HG02571 (cell line): ENCODE data around the gene DTX4.

Experiments
- ATAC-seq: cut with Tn5 transposase; IDR thresholded peaks from one replicate; pipeline ENCODE4 v1.9.1; 2021; ENCODE audit warnings: mild to moderate bottlenecking, moderate library complexity; ENCODE audit not compliant: unreplicated experiment

Gene DTX4

DNA sequence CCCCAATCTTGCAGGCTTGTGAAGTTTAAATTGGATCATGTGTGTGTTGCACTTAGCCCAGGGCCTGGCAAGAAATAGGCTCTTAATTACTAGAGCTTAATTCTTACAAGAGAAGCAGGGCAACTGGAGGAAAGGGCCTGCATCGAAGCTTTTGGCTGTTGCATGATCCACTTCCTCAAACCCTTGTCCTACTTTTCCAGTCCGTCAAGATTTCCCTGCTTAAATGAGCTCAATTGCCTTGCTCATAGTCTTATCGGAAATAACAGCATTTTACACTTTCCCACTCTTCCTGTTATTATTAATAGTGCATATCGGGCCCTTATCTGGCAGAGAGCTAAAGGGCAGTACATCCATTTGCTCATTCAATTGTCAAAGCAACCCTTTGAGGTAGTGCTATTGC is 18.1 kb downstream of the DTX4 start:
- no peak for ATAC-seq

DNA sequence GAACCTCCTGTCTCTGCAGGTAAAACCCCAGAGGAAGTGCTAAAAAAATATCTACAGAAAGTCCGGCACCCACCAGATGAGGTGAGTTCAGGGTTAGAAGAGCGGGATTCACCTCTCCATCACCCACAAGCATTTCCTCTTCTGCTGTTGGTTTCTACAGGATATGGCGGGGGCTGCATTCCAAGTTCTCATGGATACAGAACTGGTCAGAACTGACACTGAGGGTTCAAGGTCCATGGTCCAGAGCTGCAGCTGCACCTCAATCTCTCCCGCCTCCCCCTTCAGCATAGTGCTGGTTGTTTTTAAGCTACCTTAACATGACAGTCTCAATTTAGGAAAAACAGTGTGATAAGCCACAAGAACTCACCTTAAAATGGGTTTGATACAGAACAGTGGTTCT is 19.2 kb downstream of the DTX4 start:
- ATAC-seq = no peak

DNA sequence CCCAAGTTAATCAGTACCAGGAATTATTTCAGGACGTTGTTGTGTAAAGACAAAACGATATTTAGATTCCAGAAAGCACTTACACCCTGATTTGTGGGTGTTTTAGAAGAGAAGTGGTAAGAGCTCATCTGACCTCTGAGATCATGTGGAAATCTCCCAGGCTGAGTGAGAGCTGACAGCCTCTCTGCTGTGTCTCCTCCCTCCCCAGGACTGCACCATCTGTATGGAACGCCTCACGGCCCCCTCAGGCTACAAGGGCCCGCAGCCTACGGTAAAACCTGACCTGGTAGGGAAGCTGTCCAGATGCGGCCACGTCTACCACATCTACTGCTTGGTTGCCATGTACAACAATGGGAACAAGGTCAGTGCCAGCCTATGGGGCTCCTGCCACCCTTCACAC is 20.0 kb downstream of the DTX4 start:
- ATAC-seq = no peak

- no peak for ATAC-seq
Observed at GRCh38 chr11:59192446-59193020, 20.6 kb downstream of the DTX4 start.

DNA sequence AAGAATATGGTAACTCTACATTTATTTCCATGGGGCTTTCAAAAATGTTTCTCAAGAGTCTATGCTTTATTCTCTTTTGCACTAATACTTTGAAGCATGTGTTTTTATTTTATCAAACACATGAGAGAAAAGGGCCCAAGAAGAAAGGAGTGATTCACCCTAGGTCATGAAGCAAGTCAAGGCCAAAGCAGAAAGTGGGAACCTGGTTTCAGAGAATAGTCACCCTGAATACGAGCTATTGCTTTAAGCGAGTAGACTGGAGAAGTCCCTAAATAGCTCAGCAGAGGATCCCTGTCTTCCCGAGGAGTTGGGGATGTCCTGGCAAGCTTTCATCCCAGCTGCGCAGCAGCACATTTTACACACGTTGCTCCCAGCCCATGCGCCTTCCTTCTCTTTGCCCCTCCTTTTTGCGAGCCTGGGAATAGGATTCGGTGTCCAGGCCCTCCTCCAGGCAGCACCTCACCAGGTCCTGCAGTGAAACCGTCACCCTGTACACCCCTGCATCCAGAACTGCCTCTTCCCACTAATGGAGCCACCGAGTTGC is 21.7 kb downstream of the DTX4 start:
- ATAC-seq = no peak

- no peak for ATAC-seq
Observed at GRCh38 chr11:59195586-59195985, 23.7 kb downstream of the DTX4 start.

GRCh38 chr11:59196777-59197176 is 24.8 kb downstream of the DTX4 start:
- ATAC-seq = no peak

GRCh38 chr11:59197991-59198390 is 26.1 kb downstream of the DTX4 start:
- ATAC-seq = no peak

GRCh38 chr11:59198726-59199125 is 26.8 kb downstream of the DTX4 start:
- no peak for ATAC-seq

- ATAC-seq = peak; percentile 50
Observed at GRCh38 chr11:59199546-59200422, 27.9 kb downstream of the DTX4 start.

DNA sequence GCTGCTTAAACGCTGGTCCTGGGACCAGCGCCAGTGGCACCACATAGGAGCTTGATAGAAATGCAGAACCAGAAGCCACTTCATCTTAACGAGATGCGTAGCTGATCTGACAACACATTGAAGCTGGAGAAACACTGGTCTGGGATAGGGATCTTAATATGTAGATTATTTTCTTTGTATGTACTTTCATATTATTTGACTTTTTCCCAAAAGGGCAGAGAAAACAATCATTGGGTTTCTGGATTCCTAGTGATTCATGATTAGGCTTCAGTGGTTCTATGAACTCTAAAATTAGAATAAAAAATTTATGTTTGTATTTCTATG is 28.5 kb downstream of the DTX4 start:
- no peak for ATAC-seq

DNA sequence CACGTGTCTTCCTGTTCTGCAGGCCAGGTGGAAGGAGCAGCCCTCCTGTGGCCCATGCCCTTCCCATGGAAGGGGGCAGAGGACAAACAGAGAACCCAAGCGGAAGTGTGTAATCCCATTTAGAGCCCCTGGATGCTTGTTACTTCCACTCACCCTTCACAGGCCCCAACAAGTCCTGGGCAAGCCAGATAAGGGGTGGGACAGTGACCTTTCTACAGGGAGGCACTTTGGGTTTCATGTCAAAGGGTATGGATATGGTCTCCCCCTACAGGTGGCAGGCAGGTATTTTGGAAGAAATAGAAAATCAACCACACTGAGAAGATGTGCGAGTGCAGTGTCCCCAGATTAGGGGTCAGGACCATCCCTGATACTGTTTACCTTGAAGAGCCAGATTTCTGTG is 29.4 kb downstream of the DTX4 start:
- no peak for ATAC-seq

DNA sequence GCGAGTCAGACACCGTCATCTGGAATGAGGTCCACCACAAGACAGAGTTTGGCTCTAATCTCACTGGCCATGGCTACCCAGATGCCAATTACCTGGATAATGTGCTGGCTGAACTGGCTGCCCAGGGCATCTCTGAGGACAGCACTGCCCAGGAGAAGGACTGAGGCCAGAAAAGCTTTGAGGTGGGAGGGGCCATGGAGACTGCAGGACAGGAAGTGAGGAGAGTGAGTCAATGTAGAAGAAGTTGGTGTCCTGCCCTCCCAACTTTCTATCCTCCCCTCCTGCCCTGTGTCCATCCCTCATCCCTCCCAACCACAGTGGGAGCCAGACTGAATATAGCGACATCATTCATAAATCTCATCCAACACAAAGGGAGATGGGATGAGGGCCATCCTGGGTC is 32.8 kb downstream of the DTX4 start:
- ATAC-seq = no peak

- no peak for ATAC-seq
Observed at GRCh38 chr11:59205648-59206047, 33.7 kb downstream of the DTX4 start.

- no peak for ATAC-seq
Observed at GRCh38 chr11:59206635-59207034, 34.7 kb downstream of the DTX4 start.

DNA sequence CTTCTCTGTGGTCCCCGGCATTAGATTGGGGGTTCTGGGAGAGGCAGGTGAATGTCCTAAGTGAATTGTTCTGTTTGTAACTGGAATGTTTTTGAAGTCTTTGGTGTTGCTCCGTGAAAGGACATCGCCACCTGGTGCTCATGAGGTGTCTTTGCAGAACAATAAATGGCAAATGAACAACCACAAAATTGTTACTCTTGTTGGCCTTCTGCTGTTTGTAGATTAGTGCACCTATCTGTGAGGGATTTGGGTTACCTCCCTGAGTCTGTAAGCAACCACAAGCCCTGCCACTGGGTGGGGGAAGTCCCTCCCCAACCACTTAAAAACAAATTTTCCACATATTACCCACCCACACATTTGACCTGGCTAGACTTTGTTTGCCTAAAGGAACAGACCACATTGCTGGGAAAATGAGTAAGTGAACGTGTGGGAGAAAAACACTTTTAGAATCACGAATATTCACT is 36.1 kb downstream of the DTX4 start:
- ATAC-seq = peak; percentile 60

DNA sequence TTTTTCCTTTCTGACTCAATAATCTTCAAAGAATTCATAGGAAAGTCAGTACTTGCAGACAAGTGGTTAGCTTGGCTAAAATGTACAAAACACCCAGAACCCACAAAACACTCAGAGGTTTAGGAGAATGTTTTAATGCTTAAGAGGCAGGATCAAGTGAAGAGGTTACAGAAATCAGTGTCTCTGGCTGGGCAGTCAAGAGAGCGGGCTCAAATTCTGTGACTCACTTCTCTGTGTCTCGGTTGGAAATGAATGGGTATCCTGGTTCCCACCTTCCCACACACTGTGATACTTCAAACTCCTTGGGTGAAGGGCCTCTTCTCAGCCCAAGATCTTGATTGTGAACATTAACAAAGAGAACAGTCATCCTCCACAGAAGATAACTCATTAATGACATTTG is 37.0 kb downstream of the DTX4 start:
- no peak for ATAC-seq

- ATAC-seq = no peak
Observed at GRCh38 chr11:59212222-59212621, 40.3 kb downstream of the DTX4 start.

DNA sequence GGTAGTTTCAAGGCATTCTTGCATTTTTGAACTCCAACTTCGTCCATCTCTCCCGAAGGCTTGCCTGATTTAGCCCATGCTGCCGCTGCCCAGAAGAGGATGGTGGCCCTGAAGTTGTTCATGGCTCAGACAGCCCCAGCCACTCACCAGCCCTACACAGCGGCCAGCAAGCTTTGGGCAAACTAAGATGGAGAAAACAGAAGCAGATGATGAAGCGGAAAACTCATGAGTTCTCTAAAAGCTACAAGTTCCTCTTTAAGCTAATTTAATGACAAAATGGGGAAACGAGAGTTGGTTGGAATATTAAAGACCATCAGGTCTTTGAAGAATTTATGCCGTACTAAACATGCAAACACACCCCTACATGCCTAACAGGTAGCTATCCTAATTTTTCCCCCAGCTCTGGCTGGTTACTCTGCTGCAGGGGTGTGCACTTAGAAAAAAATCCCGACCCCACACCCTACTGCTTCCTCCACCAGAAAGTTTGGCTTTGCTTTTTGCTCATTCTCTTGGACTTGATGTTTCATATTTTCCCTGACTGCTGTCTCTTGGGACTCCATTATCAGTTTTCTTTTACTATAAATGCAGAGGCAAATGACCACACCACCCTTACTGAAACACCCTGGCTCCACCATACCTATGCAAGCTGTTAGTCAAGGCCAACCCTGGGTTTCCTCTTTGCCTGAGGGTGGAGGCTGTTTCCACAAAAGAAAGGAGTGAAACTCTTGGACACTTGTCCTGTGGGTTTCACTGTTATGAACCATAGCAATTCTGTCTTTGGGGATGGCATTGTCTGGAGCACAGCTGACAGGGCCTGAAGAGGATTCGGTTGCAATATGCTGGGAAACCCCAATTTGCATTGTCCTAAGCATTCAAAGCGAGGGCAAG is 41.1 kb downstream of the DTX4 start, which contains the start of gene MPEG1:
MPEG1 (minus strand) TSS at position 184 of the 888 bp plus-strand sequence; CDS start at position 122, 62 bp downstream.
- ATAC-seq = peak; percentile 22

DNA sequence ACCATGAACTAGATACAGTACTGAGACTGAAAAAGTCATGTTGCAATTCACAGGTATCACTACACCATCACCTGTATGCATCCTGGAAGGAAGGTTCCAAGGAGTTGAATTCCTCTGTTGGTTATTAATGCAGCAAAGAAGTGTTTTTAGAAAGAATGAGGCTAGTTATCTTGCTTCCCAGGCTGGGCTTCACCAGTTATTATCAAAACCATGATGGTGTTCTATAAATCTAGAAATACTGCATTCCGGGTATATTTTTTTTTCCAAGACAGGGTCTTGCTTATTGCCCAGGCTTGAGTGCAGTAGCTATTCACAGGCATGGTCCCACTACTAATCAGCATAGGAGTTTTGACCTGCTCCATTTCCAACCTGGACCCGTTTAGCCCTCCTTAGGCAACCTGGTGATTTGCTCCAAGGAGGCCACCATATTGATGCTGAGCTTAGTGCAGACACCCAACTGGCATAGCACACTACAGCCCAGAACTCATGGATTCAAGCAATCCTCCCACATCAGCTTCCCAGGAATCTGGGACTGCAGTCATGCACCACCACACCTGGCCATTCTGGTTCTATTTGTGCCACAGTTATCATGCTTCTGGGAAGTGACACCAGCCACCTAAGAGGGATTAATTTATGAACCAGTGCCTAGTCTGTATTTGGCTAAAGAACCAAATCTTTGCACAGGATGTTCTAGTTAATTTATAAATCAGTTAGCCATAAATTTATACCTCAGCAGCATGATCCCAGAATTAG is 42.4 kb downstream of the DTX4 start:
- ATAC-seq = no peak
